Measurements from ENCODE around the gene LGALS3BP. TPM values are rescaled to one million over a fixed set of nuclear protein-coding genes. Genes with fewer than 3 reads are reported as not detected.

LGALS3BP gene
- total and polyA plus RNA-seq, 2 experiments from 2014 or later: 15.1 to 36.5 TPM

- no peaks in the 10 kb centered on the region for H3F3A ChIP-seq (replicated peaks; ENCODE audit: low read depth)
- H3K79me2 ChIP-seq (replicated peaks; ENCODE audit: insufficient read depth): no peaks in the 10 kb centered on the region
- no peak overlapping the region for H2AFZ ChIP-seq
- no peak overlapping the region for H3K4me3 ChIP-seq
- H3K36me3 ChIP-seq (ENCODE audit: insufficient read depth): no peaks in the 10 kb centered on the region
- no peak overlapping the region for H3K27ac ChIP-seq (ENCODE audit: low read depth)
- no peak overlapping the region for H3K4me3 Mint-ChIP-seq
- peaks cover 33% of the 10 kb centered on the region for H3K36me3 Mint-ChIP-seq (ENCODE audit: low read depth)
- no peak overlapping the region for H3K27ac Mint-ChIP-seq
- H3K4me2 ChIP-seq: no peak overlapping the region
- peaks cover 5% of the 10 kb centered on the region for H4K20me1 ChIP-seq (replicated peaks; ENCODE audit: insufficient read depth)
- TF ChIP-seq, protein P1, sequence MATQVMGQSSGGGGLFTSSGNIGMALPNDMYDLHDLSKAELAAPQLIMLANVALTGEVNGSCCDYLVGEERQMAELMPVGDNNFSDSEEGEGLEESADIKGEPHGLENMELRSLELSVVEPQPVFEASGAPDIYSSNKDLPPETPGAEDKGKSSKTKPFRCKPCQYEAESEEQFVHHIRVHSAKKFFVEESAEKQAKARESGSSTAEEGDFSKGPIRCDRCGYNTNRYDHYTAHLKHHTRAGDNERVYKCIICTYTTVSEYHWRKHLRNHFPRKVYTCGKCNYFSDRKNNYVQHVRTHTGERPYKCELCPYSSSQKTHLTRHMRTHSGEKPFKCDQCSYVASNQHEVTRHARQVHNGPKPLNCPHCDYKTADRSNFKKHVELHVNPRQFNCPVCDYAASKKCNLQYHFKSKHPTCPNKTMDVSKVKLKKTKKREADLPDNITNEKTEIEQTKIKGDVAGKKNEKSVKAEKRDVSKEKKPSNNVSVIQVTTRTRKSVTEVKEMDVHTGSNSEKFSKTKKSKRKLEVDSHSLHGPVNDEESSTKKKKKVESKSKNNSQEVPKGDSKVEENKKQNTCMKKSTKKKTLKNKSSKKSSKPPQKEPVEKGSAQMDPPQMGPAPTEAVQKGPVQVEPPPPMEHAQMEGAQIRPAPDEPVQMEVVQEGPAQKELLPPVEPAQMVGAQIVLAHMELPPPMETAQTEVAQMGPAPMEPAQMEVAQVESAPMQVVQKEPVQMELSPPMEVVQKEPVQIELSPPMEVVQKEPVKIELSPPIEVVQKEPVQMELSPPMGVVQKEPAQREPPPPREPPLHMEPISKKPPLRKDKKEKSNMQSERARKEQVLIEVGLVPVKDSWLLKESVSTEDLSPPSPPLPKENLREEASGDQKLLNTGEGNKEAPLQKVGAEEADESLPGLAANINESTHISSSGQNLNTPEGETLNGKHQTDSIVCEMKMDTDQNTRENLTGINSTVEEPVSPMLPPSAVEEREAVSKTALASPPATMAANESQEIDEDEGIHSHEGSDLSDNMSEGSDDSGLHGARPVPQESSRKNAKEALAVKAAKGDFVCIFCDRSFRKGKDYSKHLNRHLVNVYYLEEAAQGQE (IDR thresholded peaks at IDR 0.05; ENCODE audit: unreplicated experiment): no peak
- TF ChIP-seq EZH2 (IDR thresholded peaks at IDR 0.05; ENCODE audit: low read depth, unreplicated experiment) (no peak), NANOG (IDR thresholded peaks at IDR 0.05; ENCODE audit: borderline replicate concordance) (no peak), ZNF331 (CRISPR knock-in tag; IDR thresholded peaks at IDR 0.05; ENCODE audit: low read depth) (no peak), POLR2AphosphoS5 (IDR thresholded peaks at IDR 0.05; ENCODE audit: low read depth) (no peak), CREB1 (CRISPR knock-in tag; IDR thresholded peaks at IDR 0.05; ENCODE audit: low read depth) (no peak), EZH2phosphoT487 (IDR thresholded peaks at IDR 0.05; ENCODE audit: unreplicated experiment) (no peak)
- TF ChIP-seq, protein P2, sequence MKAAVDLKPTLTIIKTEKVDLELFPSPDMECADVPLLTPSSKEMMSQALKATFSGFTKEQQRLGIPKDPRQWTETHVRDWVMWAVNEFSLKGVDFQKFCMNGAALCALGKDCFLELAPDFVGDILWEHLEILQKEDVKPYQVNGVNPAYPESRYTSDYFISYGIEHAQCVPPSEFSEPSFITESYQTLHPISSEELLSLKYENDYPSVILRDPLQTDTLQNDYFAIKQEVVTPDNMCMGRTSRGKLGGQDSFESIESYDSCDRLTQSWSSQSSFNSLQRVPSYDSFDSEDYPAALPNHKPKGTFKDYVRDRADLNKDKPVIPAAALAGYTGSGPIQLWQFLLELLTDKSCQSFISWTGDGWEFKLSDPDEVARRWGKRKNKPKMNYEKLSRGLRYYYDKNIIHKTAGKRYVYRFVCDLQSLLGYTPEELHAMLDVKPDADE (IDR thresholded peaks at IDR 0.05): no peak
- H3K27me3 Mint-ChIP-seq (ENCODE audit: insufficient read depth, low read depth, poor library complexity): peaks cover 26% of the 10 kb centered on the region
- H3K4me1 Mint-ChIP-seq: no peaks in the 10 kb centered on the region; the same call in 2 of the 3 replicates
- no peak for DNase-seq (ENCODE audit: low spot score)
- H3K9me2 ChIP-seq (ENCODE audit: insufficient read depth): no peaks in the 10 kb centered on the region
- ATAC-seq: no peak
- no peaks in the 10 kb centered on the region for H3K4me1 ChIP-seq (ENCODE audit: insufficient read depth)
- H3K9me3 Mint-ChIP-seq: no peaks in the 10 kb centered on the region
- H3K27me3 ChIP-seq (ENCODE audit: insufficient read depth): peaks cover 3% of the 10 kb centered on the region
Observed at GRCh38 chr17:78996781-78997201, 17.1 kb upstream of the LGALS3BP start.

DNA sequence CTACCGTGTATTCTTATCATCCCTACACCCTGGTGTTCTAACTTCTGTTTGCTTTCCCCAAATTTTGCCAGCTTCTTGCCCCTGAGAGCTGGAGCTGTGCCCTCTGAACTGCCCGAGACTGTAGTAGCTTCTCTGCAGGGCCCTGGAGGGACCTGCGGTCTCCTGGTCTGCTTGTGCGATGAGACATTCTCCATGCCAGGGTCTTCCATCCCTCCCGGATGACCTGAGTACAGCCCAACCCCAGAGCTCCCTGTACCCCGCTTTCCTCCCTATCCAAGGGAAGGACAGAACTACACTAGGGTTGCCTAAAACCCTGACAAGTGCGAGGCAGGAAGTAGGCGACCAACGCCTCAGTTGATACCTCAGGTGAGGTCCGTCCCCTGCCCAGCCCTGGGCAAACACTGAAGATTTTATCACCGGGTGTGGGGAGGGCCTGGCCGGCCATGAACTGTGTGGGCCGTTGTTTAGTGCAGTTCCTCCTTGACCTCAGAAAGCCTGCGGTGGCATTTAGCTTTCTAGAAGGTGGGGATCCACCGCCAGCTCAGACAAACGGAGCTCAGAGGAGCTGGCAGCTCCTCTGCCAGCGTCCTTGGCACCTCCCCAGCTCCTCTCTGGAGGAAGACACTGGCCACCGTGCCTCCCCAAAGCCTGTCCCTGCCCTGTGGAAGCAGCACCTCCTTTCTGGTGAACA is 16.2 kb upstream of the LGALS3BP start:
- no peaks in the 10 kb centered on the region for H3K79me2 ChIP-seq (replicated peaks; ENCODE audit: insufficient read depth)
- no peaks in the 10 kb centered on the region for H3F3A ChIP-seq (replicated peaks; ENCODE audit: low read depth)
- H3K4me3 ChIP-seq: no peak overlapping the region
- no peaks in the 10 kb centered on the region for H3K27me3 ChIP-seq (ENCODE audit: insufficient read depth)
- H3K9me2 ChIP-seq (ENCODE audit: insufficient read depth): no peaks in the 10 kb centered on the region
- Mint-ChIP-seq H3K27ac (no peak overlapping the region), H3K27me3 (ENCODE audit: insufficient read depth, low read depth, poor library complexity) (peaks cover 20% of the 10 kb centered on the region), H3K4me3 (no peak overlapping the region), H3K36me3 (ENCODE audit: low read depth) (peaks cover 35% of the 10 kb centered on the region), H3K9me3 (no peaks in the 10 kb centered on the region), H3K4me1 (no peaks in the 10 kb centered on the region)
- no peaks in the 10 kb centered on the region for H3K36me3 ChIP-seq (ENCODE audit: insufficient read depth)
- DNase-seq (ENCODE audit: low spot score): no peak
- H3K27ac ChIP-seq (ENCODE audit: low read depth): no peak overlapping the region
- H3K4me2 ChIP-seq: no peak overlapping the region
- H4K20me1 ChIP-seq (replicated peaks; ENCODE audit: insufficient read depth): peaks cover 3% of the 10 kb centered on the region; the same call in 1 of the 2 replicates
- H2AFZ ChIP-seq: no peak overlapping the region
- no peaks in the 10 kb centered on the region for H3K4me1 ChIP-seq (ENCODE audit: insufficient read depth)
- no peak for ATAC-seq
- no peak for TF ChIP-seq ZNF114 (CRISPR knock-in tag; IDR thresholded peaks at IDR 0.05)
- TF ChIP-seq POLR2AphosphoS5 (IDR thresholded peaks at IDR 0.05; ENCODE audit: low read depth): no peak
- no peak for TF ChIP-seq CREB1 (CRISPR knock-in tag; IDR thresholded peaks at IDR 0.05; ENCODE audit: low read depth)
- no peak for TF ChIP-seq NANOG (IDR thresholded peaks at IDR 0.05; ENCODE audit: borderline replicate concordance)
- TF ChIP-seq, protein P3, sequence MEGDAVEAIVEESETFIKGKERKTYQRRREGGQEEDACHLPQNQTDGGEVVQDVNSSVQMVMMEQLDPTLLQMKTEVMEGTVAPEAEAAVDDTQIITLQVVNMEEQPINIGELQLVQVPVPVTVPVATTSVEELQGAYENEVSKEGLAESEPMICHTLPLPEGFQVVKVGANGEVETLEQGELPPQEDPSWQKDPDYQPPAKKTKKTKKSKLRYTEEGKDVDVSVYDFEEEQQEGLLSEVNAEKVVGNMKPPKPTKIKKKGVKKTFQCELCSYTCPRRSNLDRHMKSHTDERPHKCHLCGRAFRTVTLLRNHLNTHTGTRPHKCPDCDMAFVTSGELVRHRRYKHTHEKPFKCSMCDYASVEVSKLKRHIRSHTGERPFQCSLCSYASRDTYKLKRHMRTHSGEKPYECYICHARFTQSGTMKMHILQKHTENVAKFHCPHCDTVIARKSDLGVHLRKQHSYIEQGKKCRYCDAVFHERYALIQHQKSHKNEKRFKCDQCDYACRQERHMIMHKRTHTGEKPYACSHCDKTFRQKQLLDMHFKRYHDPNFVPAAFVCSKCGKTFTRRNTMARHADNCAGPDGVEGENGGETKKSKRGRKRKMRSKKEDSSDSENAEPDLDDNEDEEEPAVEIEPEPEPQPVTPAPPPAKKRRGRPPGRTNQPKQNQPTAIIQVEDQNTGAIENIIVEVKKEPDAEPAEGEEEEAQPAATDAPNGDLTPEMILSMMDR (conservative IDR thresholded peaks at IDR 0.05; ENCODE audit: low read depth in 2 of 2): no peak
- TF ChIP-seq, protein P1 (IDR thresholded peaks at IDR 0.05; ENCODE audit: unreplicated experiment): no peak
- TF ChIP-seq EZH2phosphoT487 (IDR thresholded peaks at IDR 0.05; ENCODE audit: unreplicated experiment): no peak
- no peak for TF ChIP-seq EZH2 (IDR thresholded peaks at IDR 0.05; ENCODE audit: low read depth, unreplicated experiment)
- TF ChIP-seq STAT1 (IDR thresholded peaks at IDR 0.05; ENCODE audit: unreplicated experiment): no peak
- no peak for TF ChIP-seq JUNB (IDR thresholded peaks at IDR 0.05; ENCODE audit: unreplicated experiment)

Data from GM23338 (cell line).